ENCODE measurements around the gene ZNF331. TPM values are rescaled to one million over a fixed set of nuclear protein-coding genes. Genes with fewer than 3 reads are reported as not detected.
A peak's percentile ranks its signal among the peaks of the same experiment; 100 is the strongest.
"Not testable (repeated sequence)": the region's sequence is repeated elsewhere in the genome, so short reads cannot be mapped to it uniquely, and the experiment has no call there.

Gene ZNF331
- 15.7 and 18.3 TPM in 2 replicates for total RNA-seq

- Mint-ChIP-seq H3K9me3 (peaks cover 20% of the 10 kb centered on the region), H3K27ac (peak within 1 kb of the TSS; percentile 97), H3K27me3 (ENCODE audit: low read depth) (no peaks in the 10 kb centered on the region), H3K4me1 (ENCODE audit: low read depth) (peaks cover 6% of the 10 kb centered on the region), H3K4me3 (ENCODE audit: low read depth) (peak within 1 kb of the TSS; percentile 96), H3K36me3 (ENCODE audit: low read depth) (peaks cover 53% of the 10 kb centered on the region)
- intact Hi-C loops (cut with micrococcal nuclease), result loop anchor here (1.0 kb wide), 2 partner anchors 16 to 17 kb away; no protein-coding TSS in a partner anchor
- DNase-seq (ENCODE audit: low spot score), result peak; percentile 82
Measured at GRCh38 chr19:53537521-53538377, at the start of gene ZNF331. ZNF331 (plus strand) TSS chr19:53538145; CDS start chr19:53569377, 31,232 bp downstream.

GRCh38 chr19:53492153-53492552 lies 45.8 kb upstream of the ZNF331 start:
- Mint-ChIP-seq H3K27me3 (ENCODE audit: low read depth) (no peaks in the 10 kb centered on the region), H3K36me3 (ENCODE audit: low read depth) (peaks cover 63% of the 10 kb centered on the region), H3K9me3 (peaks cover 80% of the 10 kb centered on the region), H3K27ac (no peak overlapping the region), H3K4me1 (ENCODE audit: low read depth) (no peaks in the 10 kb centered on the region), H3K4me3 (ENCODE audit: low read depth) (no peak overlapping the region)
- no peak for DNase-seq (ENCODE audit: low spot score)
- intact Hi-C loops (cut with micrococcal nuclease), result no loop called here

- intact Hi-C loops (cut with micrococcal nuclease); H3K27ac Mint-ChIP-seq; H3K4me3 Mint-ChIP-seq (ENCODE audit: low read depth); H3K27me3 Mint-ChIP-seq (ENCODE audit: low read depth); DNase-seq (ENCODE audit: low spot score); H3K4me1 Mint-ChIP-seq (ENCODE audit: low read depth): not testable (repeated sequence)
- Mint-ChIP-seq H3K36me3 (ENCODE audit: low read depth) (peaks cover 19% of the 10 kb centered on the region), H3K9me3 (peaks cover 71% of the 10 kb centered on the region)
Measured at GRCh38 chr19:53497311-53498023, 40.5 kb upstream of the ZNF331 start.

- H3K27me3 Mint-ChIP-seq (ENCODE audit: low read depth); H3K4me3 Mint-ChIP-seq (ENCODE audit: low read depth); H3K4me1 Mint-ChIP-seq (ENCODE audit: low read depth); intact Hi-C loops (cut with micrococcal nuclease); H3K27ac Mint-ChIP-seq; DNase-seq (ENCODE audit: low spot score): not testable (repeated sequence)
- H3K36me3 Mint-ChIP-seq (ENCODE audit: low read depth), result peaks cover 14% of the 10 kb centered on the region
- peaks cover 69% of the 10 kb centered on the region for H3K9me3 Mint-ChIP-seq
Measured at GRCh38 chr19:53498024-53498395, 39.9 kb upstream of the ZNF331 start.

- H3K27me3 Mint-ChIP-seq (ENCODE audit: low read depth), result not testable (repeated sequence)
- peaks cover 38% of the 10 kb centered on the region for H3K9me3 Mint-ChIP-seq
Measured at GRCh38 chr19:53503151-53503550, 34.8 kb upstream of the ZNF331 start.

GRCh38 chr19:53503671-53504364 lies 34.1 kb upstream of the ZNF331 start:
- H3K36me3 Mint-ChIP-seq (ENCODE audit: low read depth); DNase-seq (ENCODE audit: low spot score); H3K27ac Mint-ChIP-seq; H3K4me3 Mint-ChIP-seq (ENCODE audit: low read depth); H3K27me3 Mint-ChIP-seq (ENCODE audit: low read depth); intact Hi-C loops (cut with micrococcal nuclease); H3K4me1 Mint-ChIP-seq (ENCODE audit: low read depth): not testable (repeated sequence)
- peaks cover 40% of the 10 kb centered on the region for H3K9me3 Mint-ChIP-seq

More at GRCh38 chr19:53503151-53503550, 34.8 kb upstream of the ZNF331 start:
- H3K27ac Mint-ChIP-seq; H3K4me3 Mint-ChIP-seq (ENCODE audit: low read depth); H3K4me1 Mint-ChIP-seq (ENCODE audit: low read depth); DNase-seq (ENCODE audit: low spot score); H3K36me3 Mint-ChIP-seq (ENCODE audit: low read depth); intact Hi-C loops (cut with micrococcal nuclease): not testable (repeated sequence)

GRCh38 chr19:53504365-53504703 lies 33.6 kb upstream of the ZNF331 start:
- H3K36me3 Mint-ChIP-seq (ENCODE audit: low read depth); DNase-seq (ENCODE audit: low spot score); H3K4me1 Mint-ChIP-seq (ENCODE audit: low read depth); H3K27ac Mint-ChIP-seq; H3K27me3 Mint-ChIP-seq (ENCODE audit: low read depth); H3K4me3 Mint-ChIP-seq (ENCODE audit: low read depth); intact Hi-C loops (cut with micrococcal nuclease): not testable (repeated sequence)
- H3K9me3 Mint-ChIP-seq, result peaks cover 38% of the 10 kb centered on the region

GRCh38 chr19:53504885-53505284 lies 33.1 kb upstream of the ZNF331 start:
- no peaks in the 10 kb centered on the region for H3K4me1 Mint-ChIP-seq (ENCODE audit: low read depth)
- no peak for DNase-seq (ENCODE audit: low spot score)
- no peaks in the 10 kb centered on the region for H3K36me3 Mint-ChIP-seq (ENCODE audit: low read depth)
- no peak overlapping the region for H3K27ac Mint-ChIP-seq
- H3K9me3 Mint-ChIP-seq, result peaks cover 42% of the 10 kb centered on the region
- intact Hi-C loops (cut with micrococcal nuclease), result no loop called here
- no peaks in the 10 kb centered on the region for H3K27me3 Mint-ChIP-seq (ENCODE audit: low read depth)
- H3K4me3 Mint-ChIP-seq (ENCODE audit: low read depth), result no peak overlapping the region

GRCh38 chr19:53506728-53507127 lies 31.2 kb upstream of the ZNF331 start:
- intact Hi-C loops (cut with micrococcal nuclease), result no loop called here
- no peak for DNase-seq (ENCODE audit: low spot score)
- H3K4me3 Mint-ChIP-seq (ENCODE audit: low read depth), result no peak overlapping the region
- no peaks in the 10 kb centered on the region for H3K4me1 Mint-ChIP-seq (ENCODE audit: low read depth)
- peaks cover 31% of the 10 kb centered on the region for H3K9me3 Mint-ChIP-seq
- no peaks in the 10 kb centered on the region for H3K27me3 Mint-ChIP-seq (ENCODE audit: low read depth)
- no peak overlapping the region for H3K27ac Mint-ChIP-seq
- no peaks in the 10 kb centered on the region for H3K36me3 Mint-ChIP-seq (ENCODE audit: low read depth)

GRCh38 chr19:53507523-53508442 lies 30.2 kb upstream of the ZNF331 start:
- Mint-ChIP-seq H3K4me3 (ENCODE audit: low read depth) (no peak overlapping the region), H3K9me3 (peaks cover 24% of the 10 kb centered on the region), H3K36me3 (ENCODE audit: low read depth) (no peaks in the 10 kb centered on the region), H3K27me3 (ENCODE audit: low read depth) (no peaks in the 10 kb centered on the region), H3K27ac (no peak overlapping the region), H3K4me1 (ENCODE audit: low read depth) (no peaks in the 10 kb centered on the region)
- no peak for DNase-seq (ENCODE audit: low spot score)
- intact Hi-C loops (cut with micrococcal nuclease), result no loop called here

GRCh38 chr19:53509443-53509842 lies 28.5 kb upstream of the ZNF331 start:
- H3K27me3 Mint-ChIP-seq (ENCODE audit: low read depth), result no peaks in the 10 kb centered on the region

GRCh38 chr19:53509845-53510244 lies 28.1 kb upstream of the ZNF331 start:
- intact Hi-C loops (cut with micrococcal nuclease), result loop anchor here (5.0 to 10.0 kb wide), 2 partner anchors 83 to 315 kb away; partner anchors contain the start of gene ZNF665
- Mint-ChIP-seq H3K27ac (no peak overlapping the region), H3K27me3 (ENCODE audit: low read depth) (no peaks in the 10 kb centered on the region), H3K9me3 (peaks cover 23% of the 10 kb centered on the region), H3K36me3 (ENCODE audit: low read depth) (no peaks in the 10 kb centered on the region), H3K4me1 (ENCODE audit: low read depth) (no peaks in the 10 kb centered on the region), H3K4me3 (ENCODE audit: low read depth) (no peak overlapping the region)
- DNase-seq (ENCODE audit: low spot score), result no peak

More at GRCh38 chr19:53509443-53509842, 28.5 kb upstream of the ZNF331 start:
- Mint-ChIP-seq H3K4me3 (ENCODE audit: low read depth) (no peak overlapping the region), H3K36me3 (ENCODE audit: low read depth) (no peaks in the 10 kb centered on the region), H3K4me1 (ENCODE audit: low read depth) (no peaks in the 10 kb centered on the region), H3K27ac (no peak overlapping the region), H3K9me3 (peaks cover 22% of the 10 kb centered on the region)
- DNase-seq (ENCODE audit: low spot score), result no peak
- intact Hi-C loops (cut with micrococcal nuclease), result no loop called here

Measured in activated T-helper 2 cell treated with anti-CD3 and anti-CD28 coated beads, Interferon-gamma antibody, Interleukin-2, Interleukin-4, amounts not matched to agents 10 μg/mL and 5 μg/mL and 100 μg/mL, durations not matched to agents 14 hours and 24 hours and 36 hours (primary cell).